CD4-positive, alpha-beta T cell (primary cell): ENCODE measurements around the gene IGF1R. TPM values are rescaled to one million over a fixed set of nuclear protein-coding genes. Genes with fewer than 3 reads are reported as not detected.

Source experiments
- ATAC-seq: fragments of 200-7000 bp; cut with Tn5 transposase; one replicate; pipeline ENCODE4 v1.10.0; 2022; ENCODE audit warnings: mild to moderate bottlenecking; ENCODE audit not compliant: poor library complexity
- CTCF ChIA-PET: fragments of 350-600 bp; sonication (Branson Sonifier 250); formaldehyde crosslinking; loops from one replicate; lab custom pipeline; 2021; ENCODE audit warnings: antibody characterized with exemption, inconsistent platforms; lab: Charles Lee
- POLR2A ChIA-PET: fragments of 350-600 bp; sonication (Branson Sonifier 250); formaldehyde crosslinking; loops from one replicate; lab custom pipeline; 2021; ENCODE audit warnings: antibody characterized with exemption, inconsistent platforms; lab: Charles Lee
- DNase-seq, 14 experiments: peaks; one replicate each; pipeline ENCODE4 v3.0.0-alpha.2; 2013 to 2020; ENCODE audit warnings: mixed read lengths in 2 of 14
- H3K27ac ChIP-seq, 2 donors: one replicate each; pipeline versions ENCODE4 v1.5.1 to v1.7.0; 2013; ENCODE audit warnings: low read length in 2 of 2, low read depth in 1 of 2, mild to moderate bottlenecking in 1 of 2
- H3K27me3 ChIP-seq, 2 experiments: 1 replicate in 1 of 2; 2 replicates in 1 of 2; pipeline versions ENCODE4 v1.6.1 to v1.7.0; 2013; ENCODE audit warnings: low read length in 2 of 2, control low read depth in 1 of 2, mild to moderate bottlenecking in 1 of 2, moderate library complexity in 1 of 2; ENCODE audit not compliant: insufficient read depth in 2 of 2, control insufficient read depth in 1 of 2
- H3K36me3 ChIP-seq: one replicate; pipeline ENCODE4 v1.6.1; 2013; ENCODE audit warnings: low read length, control low read depth; ENCODE audit not compliant: insufficient read depth
- H3K4me1 ChIP-seq: one replicate; pipeline ENCODE4 v1.6.1; 2013; ENCODE audit warnings: low read length, control low read depth; ENCODE audit not compliant: insufficient read depth
- H3K4me3 ChIP-seq: one replicate; pipeline ENCODE4 v1.5.1; 2013; ENCODE audit warnings: mild to moderate bottlenecking, low read length, moderate library complexity
- H3K9me3 ChIP-seq, 2 experiments: 1 replicate in 1 of 2; 2 replicates in 1 of 2; pipeline versions ENCODE4 v1.6.1 to v1.7.0; 2013; ENCODE audit warnings: low read length in 2 of 2, mild to moderate bottlenecking in 2 of 2, control low read depth in 1 of 2, moderate library complexity in 1 of 2; ENCODE audit not compliant: control insufficient read depth in 1 of 2, insufficient read depth in 1 of 2
- H3K27ac Mint-ChIP-seq: one replicate; pipeline ENCODE4 v1.8.0; 2020; ENCODE audit warnings: mixed read lengths
- H3K27me3 Mint-ChIP-seq: one replicate; pipeline ENCODE4 v1.8.0; 2021; ENCODE audit warnings: mixed read lengths
- H3K36me3 Mint-ChIP-seq: one replicate; pipeline ENCODE4 v1.8.0; 2021; ENCODE audit warnings: low read depth, mixed read lengths
- H3K4me1 Mint-ChIP-seq: one replicate; pipeline ENCODE4 v1.8.0; 2021; ENCODE audit warnings: low read depth, mixed read lengths
- H3K4me3 Mint-ChIP-seq: one replicate; pipeline ENCODE4 v1.8.0; 2020; ENCODE audit warnings: mild to moderate bottlenecking, mixed read lengths
- H3K9me3 Mint-ChIP-seq: one replicate; pipeline ENCODE4 v1.8.0; 2020; ENCODE audit warnings: mixed read lengths
- CTCF ChIP-seq: fragments of 200-600 bp; IDR thresholded peaks from one replicate; pipeline ENCODE4 v1.8.0; 2022; ENCODE audit warnings: antibody characterized with exemption, mild to moderate bottlenecking
- intact Hi-C, 2 experiments: fragments of 100-400 bp; cut with DNase I in 1 of 2; cut with micrococcal nuclease in 1 of 2; formaldehyde crosslinking; loops; one replicate each; pipeline versions ENCODE4 v1.15.1 to v1.9.0; 2023 to 2025; cut with DNase I, micrococcal nuclease
- total RNA-seq, 174 experiments: library from RNA in 2 of 174; stranded (reverse) in 2 of 174; gene quantifications; one replicate each; pipeline ENCODE4 v1.2.3 and lab custom pipeline; 2021 to 2026

Gene IGF1R
- total RNA-seq, 2 experiments from 2014 or later = 39.2 to 40.3 TPM

DNA sequence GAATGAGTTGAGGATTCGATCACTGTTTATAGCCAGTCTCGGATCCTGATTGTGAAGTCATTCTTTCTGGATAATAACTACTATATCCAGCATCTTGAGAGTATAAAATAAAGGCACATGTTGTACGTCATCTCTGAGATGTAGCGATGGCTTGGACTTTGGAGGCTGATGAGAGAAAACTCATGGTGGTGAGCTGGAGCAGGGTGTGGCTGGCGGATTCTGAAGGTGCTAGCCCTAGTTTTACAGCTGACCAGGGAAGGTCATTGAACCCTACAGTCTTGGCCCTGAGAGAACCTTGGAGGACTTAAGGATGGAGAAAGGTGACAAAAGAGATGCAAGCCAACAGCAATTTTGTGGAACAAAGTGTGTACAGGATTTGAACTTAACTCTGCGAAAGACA lies 153.8 kb downstream of the IGF1R start:
- peaks cover 24% of the 10 kb centered on the region for H3K4me1 ChIP-seq
- ATAC-seq (no peak), DNase-seq (no peak)
- no peaks in the 10 kb centered on the region for H3K36me3 Mint-ChIP-seq
- ChIA-PET POLR2A (interaction anchor here (1.2 kb wide), 1 partner anchor 8 kb away, joined by 3 read pairs; no protein-coding TSS in a partner anchor), CTCF (no interaction called here)
- no peak overlapping the region for H3K27ac ChIP-seq
- H3K4me3 ChIP-seq = no peak overlapping the region
- TF ChIP-seq CTCF = no peak
- H3K36me3 ChIP-seq = no peaks in the 10 kb centered on the region
- no peak overlapping the region for H3K4me3 Mint-ChIP-seq
- no peaks in the 10 kb centered on the region for H3K27me3 Mint-ChIP-seq
- no peaks in the 10 kb centered on the region for H3K9me3 Mint-ChIP-seq
- no peaks in the 10 kb centered on the region for H3K9me3 ChIP-seq
- intact Hi-C loops = no loop called here
- H3K27ac Mint-ChIP-seq = no peak overlapping the region
- H3K27me3 ChIP-seq = no peaks in the 10 kb centered on the region
- H3K4me1 Mint-ChIP-seq = peaks cover 58% of the 10 kb centered on the region

DNA sequence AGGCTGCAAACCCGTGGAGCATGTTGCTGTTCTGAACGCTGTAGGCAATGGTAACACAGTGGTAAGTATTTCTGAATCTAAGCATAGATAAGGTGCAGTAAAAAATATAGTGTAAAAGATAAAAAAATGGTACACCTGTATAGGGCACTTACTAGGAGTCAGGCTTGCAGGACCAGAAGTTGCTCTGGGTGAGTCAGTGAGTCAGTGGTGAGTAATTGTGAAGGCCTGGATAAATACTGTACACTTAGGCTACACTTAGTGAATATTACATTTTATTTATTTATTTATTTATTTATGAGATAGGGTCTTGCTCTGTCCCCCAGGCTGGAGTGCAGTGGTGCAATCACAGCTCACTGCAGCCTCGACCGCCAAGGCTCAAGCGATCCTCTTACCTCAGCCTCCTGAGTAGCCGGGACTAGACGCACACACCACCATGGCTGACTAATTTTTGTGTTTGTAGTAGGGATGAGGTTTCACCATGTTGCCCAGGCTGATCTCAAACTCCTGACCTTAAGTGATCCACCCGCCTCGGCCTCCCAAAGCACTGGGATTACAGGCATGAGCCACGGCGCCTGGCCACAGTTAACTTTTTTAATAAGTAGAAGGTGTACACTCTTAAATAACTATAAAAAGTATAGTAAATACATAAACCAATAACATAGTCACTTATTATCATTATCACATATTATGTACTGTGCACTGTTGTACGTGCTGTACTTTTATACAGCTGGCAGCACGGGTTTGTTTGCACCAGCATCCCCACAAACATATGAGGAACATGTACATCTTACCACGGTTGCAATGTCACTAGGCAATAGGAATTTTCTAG lies 155.1 kb downstream of the IGF1R start:
- intact Hi-C loops = no loop called here
- Histone ChIP-seq H3K27ac (no peak overlapping the region), H3K36me3 (no peaks in the 10 kb centered on the region), H3K4me3 (no peak overlapping the region), H3K27me3 (no peaks in the 10 kb centered on the region), H3K4me1 (peaks cover 20% of the 10 kb centered on the region), H3K9me3 (no peaks in the 10 kb centered on the region)
- Mint-ChIP-seq H3K9me3 (no peaks in the 10 kb centered on the region), H3K27ac (no peak overlapping the region), H3K27me3 (no peaks in the 10 kb centered on the region), H3K4me3 (no peak overlapping the region), H3K4me1 (peaks cover 54% of the 10 kb centered on the region), H3K36me3 (no peaks in the 10 kb centered on the region)
- ChIA-PET POLR2A (interaction anchor here (1.2 kb wide), 1 partner anchor 10 kb away, joined by 3 read pairs; no protein-coding TSS in a partner anchor), CTCF (no interaction called here)
- ATAC-seq (no peak), DNase-seq (no peak)
- no peak for TF ChIP-seq CTCF

GRCh38 chr15:98804057-98804380 lies 155.7 kb downstream of the IGF1R start:
- H3K4me1 Mint-ChIP-seq = peaks cover 49% of the 10 kb centered on the region

More at GRCh38 chr15:98804057-98804380, 155.7 kb downstream of the IGF1R start:
- intact Hi-C loops = no loop called here
- POLR2A ChIA-PET = no interaction called here
- Histone ChIP-seq H3K4me1 (peaks cover 18% of the 10 kb centered on the region), H3K4me3 (no peak overlapping the region), H3K27ac (no peak overlapping the region), H3K36me3 (no peaks in the 10 kb centered on the region), H3K27me3 (no peaks in the 10 kb centered on the region), H3K9me3 (no peaks in the 10 kb centered on the region)
- Mint-ChIP-seq H3K36me3 (no peaks in the 10 kb centered on the region), H3K27me3 (no peaks in the 10 kb centered on the region), H3K9me3 (no peaks in the 10 kb centered on the region), H3K27ac (no peak overlapping the region), H3K4me3 (no peak overlapping the region)
- ATAC-seq = no peak
- CTCF ChIA-PET = no interaction called here
- TF ChIP-seq CTCF = no peak
- no peak for DNase-seq
